ENCODE measurements around the gene EYS.

DNA sequence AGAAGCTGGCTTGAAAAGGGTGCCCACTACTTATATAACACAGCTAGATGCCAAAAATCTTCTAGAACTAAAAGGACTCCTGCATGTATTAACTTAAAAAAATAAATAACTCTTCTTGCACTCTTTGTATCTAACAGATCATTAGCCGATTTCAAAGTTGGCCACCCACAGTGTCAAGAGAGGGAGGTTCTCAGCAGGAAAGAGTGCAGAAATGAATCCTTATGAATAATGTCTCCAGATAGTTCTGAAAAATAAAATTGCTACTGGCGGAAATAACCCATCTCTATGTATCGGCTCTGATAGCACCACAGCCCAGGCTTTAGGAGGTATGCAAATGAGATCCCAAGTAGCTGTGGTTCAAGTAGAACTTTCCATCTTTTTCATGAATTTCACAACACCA lies 1838.7 kb downstream of the EYS start:
- TF ChIP-seq POLR2A (IDR thresholded peaks at IDR 0.05): no peak
- TF ChIP-seq, protein P1, sequence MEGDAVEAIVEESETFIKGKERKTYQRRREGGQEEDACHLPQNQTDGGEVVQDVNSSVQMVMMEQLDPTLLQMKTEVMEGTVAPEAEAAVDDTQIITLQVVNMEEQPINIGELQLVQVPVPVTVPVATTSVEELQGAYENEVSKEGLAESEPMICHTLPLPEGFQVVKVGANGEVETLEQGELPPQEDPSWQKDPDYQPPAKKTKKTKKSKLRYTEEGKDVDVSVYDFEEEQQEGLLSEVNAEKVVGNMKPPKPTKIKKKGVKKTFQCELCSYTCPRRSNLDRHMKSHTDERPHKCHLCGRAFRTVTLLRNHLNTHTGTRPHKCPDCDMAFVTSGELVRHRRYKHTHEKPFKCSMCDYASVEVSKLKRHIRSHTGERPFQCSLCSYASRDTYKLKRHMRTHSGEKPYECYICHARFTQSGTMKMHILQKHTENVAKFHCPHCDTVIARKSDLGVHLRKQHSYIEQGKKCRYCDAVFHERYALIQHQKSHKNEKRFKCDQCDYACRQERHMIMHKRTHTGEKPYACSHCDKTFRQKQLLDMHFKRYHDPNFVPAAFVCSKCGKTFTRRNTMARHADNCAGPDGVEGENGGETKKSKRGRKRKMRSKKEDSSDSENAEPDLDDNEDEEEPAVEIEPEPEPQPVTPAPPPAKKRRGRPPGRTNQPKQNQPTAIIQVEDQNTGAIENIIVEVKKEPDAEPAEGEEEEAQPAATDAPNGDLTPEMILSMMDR (IDR thresholded peaks at IDR 0.05): no peak

Measured in breast epithelium (tissue), 3 donors.